GM21515 (cell line): ENCODE measurements around the gene RERE.

Experiments
- ATAC-seq: cut with Tn5 transposase; IDR thresholded peaks from one replicate; pipeline ENCODE4 v1.9.1; 2021; ENCODE audit not compliant: unreplicated experiment

Gene RERE

DNA sequence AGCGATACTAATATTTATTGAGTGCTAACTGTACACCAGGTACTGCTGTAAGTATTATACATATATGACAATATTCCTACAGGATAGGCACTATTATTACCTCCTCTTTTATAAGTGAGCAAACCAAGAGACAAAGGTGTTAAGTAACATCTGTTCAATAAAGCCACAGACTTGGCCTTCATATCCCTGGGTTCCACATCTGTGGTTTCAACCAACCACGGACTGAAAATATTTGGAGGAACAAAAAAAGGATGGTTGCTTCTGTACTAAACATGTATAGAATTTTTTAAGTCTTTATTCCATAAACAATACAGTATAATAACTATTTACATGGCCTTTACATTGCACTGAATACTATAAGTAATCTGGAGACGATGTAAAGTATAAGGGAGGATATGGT is 95.1 kb downstream of the RERE start:
- no peak for ATAC-seq

DNA sequence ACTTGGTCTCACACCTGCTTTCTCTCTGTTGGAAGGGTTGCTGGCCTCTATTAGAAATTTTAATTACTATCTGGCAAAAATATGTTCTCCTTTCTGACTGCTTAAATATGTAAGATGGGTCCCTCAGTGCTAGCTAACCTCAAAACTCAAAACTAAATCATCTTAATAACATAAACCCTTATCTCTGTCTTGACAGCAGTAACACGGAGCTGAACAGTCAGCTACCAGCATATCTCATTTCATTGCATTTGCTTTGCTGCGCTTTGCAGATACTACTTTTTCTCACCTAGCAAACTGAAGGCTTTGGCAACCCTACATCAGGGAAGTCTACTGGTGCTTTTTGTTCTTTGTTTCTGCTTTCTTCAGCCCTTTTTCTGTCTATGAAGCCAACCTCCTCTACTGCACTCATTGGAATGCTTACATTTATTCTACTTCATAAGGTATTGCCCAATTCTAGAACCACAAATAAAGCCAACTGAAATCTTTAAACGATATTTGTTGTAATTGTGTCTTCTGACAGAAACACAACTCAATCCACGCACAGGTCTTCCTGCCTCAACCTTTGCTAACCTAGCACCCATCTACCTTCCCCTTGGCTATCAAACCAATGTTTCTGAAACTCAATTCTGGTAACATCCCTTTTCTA is 95.6 kb downstream of the RERE start:
- no peak for ATAC-seq

DNA sequence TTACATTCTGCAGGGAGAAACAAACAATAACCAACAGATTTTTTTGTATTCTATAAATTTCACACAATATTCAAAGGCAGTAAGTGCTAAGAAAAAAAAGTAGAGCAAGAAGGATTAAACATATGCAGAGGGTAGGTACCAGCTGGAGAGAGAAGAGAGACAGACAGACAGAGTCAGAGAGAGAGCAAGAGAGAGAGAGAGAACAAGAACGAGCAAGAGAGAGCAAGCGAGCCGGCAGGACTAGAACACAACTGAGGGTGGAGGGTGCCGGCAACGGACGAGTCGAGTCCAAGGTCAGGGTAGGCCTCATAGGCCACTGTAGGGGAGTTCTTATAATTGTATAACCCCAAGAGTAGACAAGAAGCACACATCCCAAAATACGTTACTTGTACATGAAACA is 97.1 kb downstream of the RERE start:
- no peak for ATAC-seq

DNA sequence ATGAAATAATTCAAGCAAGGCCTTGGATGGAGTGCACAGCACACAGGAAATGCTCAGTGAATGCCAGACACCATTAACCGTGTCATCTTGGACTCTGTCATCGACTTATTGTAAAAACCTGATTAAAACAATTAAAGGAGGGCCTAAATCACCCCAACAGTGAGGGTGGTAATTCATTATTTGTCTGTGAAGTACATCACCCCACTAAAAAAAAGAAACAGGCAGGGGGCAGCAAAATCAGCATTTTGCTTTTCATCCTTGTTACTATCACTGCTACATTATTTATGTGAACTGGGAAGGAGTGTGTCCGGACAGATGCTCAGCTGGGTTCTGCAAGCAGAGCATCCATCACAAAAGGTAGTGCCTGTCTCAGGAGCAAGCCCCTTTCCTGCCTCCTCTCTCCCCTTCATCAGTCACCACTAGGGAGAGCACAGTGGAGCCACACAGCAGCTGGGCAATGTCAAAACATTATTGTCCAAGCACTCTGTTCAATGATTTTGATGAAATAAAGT is 98.5 kb downstream of the RERE start:
- no peak for ATAC-seq

DNA sequence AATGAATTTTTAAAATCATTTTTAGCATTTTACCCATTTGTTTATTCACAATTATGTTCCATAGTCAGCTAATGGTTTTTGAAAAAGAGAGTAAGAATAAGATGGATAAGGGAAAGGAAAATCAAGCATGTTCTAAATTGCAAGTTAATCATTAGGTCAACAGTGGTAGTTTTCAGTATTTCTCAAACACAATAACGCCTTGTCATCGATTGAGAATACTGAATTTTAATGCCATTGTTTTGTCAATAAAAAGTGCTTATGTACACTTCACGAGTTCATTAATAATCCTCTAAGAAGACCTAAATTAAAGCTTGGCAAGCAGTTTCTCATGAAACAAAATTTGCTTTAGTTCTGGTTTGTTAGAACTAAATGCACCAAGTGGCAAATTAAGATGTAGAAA is 100.3 kb downstream of the RERE start:
- no peak for ATAC-seq

DNA sequence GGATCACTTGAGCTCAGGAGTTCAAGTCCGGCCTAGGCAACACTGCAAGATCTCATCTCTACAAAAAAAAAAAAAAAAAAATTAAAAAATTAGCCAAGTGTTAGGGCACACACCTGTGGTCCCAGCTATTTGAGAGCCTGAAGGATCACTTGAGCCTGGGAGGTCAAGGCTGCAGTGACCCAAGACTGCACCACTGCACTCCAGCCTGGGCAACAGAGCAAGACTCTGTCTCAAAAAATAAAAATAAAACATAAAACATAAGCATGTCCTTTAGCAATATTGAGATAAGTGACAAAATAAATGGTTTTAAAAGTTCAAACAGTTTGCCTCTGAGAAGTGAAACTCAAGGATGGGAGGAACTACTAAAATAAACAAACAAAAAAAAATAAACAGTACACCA is 101.2 kb downstream of the RERE start:
- no peak for ATAC-seq

DNA sequence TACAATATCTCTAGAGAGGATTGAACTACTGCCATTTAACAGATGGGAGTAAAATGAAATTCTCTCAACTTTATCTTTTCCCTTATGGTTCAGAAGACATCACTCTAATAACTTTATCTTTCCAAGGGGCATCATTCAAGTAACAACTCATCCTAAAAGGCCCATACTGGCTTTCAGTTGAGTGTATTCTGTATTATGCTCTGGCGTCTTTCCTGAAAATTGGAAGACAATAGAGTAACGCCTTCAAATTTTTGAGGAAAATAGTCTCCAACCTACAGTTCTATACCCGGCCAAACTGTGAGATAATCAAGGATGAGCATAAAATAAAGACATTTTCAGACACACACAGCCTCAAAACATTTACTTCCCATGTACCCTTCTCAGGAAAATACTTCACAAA is 103.3 kb downstream of the RERE start:
- ATAC-seq = no peak

DNA sequence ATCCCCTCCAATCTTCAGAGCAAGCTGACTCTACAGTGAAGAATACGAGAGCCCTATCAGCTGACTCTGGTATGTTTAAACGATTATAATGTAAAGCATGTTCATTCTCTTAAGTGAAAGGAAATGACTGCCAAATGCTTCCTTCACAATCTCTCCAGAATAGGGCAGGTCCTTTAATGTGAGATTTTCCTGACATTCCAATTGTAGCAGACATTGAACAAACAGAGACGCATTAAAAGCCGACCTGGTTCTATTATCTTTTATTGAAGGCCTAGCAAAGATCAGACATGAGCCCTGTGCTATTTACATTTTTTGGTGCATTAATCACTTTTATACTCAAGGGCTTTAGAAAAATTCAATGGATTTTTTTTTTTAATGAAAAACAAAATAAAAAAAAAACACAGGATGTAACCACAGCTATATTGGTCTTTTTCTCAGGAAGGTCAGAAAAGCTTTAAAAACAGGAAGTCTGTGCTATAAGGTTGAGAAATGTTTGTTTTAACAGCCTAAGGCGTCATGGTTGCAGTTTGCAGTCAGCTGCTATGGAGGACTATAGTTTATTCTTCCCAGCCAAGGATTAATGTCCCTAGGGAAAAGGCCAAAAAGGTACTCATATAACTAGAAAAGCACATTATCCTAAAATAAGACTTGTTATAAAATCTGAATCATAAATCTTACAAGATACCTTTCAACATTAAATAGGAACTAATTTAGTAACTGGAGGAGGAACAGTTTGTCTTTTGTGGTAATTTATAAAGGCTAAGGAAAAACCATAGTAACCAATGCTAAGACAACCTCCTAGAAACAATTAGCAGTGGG is 104.8 kb downstream of the RERE start:
- ATAC-seq = no peak

DNA sequence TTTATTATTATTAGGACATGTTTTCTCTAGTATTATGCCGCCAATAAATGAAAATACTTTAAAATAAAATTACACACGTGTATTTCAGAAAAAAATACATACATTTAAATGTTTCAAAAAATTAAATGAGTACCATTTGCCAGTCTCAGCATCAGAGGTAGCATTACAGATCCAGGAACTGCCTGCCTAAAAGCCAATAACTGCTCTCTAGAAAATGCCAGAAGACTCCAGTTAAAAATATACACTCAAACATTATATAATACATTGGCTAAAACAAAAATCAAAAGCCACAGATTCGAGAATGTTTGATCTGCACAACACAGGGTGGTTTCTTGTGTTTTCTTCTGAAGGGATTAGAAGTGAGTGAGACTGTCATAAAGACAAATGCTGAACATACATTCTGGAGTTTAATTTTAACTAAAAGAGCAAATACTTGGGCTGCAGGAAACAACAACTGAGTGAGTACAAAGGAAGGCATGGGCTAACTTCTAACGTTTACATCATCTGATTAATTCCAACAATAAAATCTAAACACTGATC is 105.5 kb downstream of the RERE start:
- ATAC-seq = no peak

DNA sequence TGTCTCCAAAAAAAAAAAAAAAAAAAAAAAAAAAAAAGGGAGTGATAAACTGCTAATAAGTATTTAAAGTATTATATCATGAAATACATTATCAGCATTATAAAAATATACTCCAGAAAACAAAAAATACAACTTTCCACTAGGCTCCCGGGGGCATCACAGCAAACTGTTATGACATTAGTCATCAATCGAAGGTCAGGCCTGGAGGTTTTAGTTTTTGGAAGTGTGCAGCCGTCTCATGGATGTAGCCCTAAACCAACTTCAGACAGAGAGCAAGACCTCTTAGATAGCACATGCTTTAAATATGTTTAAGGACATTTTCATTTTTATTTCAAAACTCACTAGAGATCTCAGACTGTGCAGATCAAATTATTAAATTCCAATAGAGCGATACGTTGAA is 106.3 kb downstream of the RERE start:
- no peak for ATAC-seq

DNA sequence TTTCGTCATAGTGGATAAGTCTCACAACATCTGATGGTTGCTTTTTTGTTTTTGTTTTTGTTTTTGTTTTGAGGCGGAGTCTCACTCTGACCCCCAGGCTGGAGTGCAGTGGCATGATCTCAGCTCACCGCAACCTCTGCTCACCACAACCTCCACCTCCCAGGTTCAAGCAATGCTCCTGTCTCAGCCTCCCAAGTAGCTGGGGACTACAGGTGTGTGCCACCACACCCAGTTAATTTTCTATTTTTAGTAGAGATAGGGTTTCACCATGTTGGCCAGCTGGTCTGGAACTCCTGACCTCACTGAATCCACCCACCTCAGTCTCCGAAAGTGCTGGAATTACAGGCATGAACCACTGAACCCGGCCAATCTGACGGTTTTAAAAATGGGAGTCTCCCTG is 109.2 kb downstream of the RERE start:
- no peak for ATAC-seq

DNA sequence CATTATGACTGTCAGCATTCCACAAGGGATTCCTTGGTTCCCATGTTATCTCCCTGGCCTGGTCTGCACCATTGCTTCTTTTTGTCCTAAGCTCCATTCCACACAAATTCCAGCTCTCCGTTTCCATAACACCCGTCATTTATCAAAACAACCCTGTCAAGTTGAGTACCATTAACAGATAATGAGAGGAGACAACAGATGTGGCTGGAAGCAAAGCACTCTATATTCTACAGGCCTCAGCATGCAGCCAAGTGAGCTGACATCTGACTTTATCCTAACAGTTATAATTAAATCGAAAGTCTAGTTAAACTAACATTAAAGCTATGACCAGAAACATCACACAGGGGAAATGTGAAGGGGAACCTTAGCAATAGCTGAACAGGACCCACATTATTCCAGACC is 110.4 kb downstream of the RERE start:
- no peak for ATAC-seq

DNA sequence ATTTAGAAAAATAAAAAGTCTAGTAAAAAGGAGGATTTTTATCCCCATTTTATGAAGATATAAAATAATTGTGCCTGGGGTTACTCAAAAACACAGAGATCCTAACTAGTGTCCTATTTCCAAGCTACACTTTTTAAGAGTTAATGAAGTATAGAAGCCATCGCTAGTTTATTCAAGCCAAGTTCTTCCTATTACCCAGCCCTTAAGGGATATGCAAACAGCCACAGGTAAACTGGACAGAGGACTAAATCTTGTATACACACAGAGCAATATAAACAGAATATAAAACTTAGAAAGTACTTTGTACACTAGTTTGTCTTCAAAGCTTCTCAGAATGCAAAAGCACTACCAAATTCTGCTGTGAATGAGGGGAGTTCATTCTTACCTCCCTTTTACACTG is 111.1 kb downstream of the RERE start:
- no peak for ATAC-seq

DNA sequence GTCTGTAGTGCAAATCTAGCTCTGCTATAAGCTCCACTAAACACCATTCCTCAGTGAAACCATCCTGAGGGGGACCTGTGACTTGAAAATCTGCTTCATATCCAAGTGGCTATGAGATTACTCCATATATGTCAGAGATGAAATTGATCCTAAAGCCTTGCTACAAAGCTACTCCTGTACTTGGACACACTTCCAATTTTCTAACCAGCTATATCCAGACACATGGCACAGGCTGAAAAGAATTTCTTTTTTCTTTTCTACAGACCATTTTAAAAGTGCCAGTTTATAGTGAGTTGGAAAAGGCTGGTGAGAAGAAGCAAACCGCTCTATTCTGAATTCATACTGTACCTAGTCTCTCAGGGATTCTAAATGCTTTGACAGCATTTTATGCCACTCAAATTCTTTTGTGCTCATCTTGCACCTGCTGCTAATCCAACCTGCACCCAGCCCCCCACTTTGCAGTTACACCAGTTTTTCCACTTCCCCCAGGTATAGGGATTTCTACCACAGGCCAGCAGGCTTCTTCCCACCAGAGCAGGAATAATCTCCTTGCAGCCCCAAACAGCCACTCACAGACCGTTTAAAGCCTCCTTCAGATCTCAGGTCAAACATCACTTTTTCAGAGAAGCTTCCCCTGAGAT is 112.5 kb downstream of the RERE start:
- no peak for ATAC-seq

DNA sequence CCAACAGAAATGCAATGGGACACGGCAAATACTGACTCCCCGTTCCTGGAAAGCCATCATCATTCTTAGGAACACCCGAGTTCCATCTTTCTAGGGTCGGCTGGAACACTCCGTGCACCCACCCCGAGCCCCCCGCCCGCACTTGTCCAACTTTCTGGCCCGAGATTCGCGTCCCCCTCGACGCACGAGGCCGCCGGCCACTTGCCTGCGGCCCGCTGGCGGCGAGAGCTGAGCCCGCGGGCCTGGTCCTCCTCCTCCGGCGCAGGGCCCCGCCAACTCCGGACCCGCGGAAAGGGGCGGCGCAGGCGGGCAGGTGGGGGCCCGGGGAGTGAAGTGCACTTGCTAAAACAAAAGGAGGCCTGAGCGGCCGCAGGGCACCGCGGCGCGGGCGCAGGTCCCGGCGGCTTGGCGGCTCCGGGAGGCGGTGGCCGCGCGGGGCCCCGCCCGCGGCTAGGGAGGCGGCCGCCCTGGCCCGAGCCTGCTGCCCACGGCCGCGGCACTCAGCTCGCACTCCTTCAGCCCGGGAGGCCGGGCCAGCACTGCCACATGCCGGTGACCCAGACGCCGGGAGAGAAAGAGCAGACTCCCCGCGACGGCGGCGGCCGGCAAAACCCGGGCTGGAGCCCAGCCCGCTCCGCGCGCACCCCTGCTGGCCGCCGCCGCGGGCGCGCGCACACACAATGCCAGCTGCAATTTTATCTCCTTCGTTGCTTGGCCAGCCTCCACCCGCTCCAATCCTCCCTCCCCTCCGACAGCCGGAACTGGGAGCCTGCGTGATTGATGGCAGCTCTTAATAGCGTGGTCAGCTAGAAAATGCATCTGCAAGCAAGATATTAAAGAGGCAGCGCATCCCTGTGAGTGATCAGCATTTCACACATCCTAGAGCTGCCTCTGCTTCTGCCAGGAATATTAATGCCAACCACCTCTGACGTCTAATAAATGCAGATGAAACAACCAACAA is 114.3 kb downstream of the RERE start:
- ATAC-seq = peak; percentile 55

DNA sequence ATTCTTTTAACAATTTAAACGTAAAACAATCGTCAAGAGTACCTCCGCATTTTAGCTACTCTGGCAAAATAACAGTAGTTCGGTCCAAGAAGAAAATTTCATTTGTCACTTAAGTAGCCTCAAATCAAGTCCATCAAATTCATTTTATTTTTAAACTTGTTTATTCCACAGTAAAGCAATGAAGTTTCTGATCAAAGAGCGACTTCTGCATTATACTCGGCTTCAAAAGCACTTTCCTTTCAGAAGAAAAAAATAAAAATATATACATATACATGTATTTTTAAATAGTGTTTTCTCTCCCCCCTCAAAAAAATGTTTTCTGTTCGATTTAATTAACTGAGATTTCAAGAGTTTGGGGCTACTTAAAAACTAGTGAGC is 115.0 kb downstream of the RERE start:
- no peak for ATAC-seq

DNA sequence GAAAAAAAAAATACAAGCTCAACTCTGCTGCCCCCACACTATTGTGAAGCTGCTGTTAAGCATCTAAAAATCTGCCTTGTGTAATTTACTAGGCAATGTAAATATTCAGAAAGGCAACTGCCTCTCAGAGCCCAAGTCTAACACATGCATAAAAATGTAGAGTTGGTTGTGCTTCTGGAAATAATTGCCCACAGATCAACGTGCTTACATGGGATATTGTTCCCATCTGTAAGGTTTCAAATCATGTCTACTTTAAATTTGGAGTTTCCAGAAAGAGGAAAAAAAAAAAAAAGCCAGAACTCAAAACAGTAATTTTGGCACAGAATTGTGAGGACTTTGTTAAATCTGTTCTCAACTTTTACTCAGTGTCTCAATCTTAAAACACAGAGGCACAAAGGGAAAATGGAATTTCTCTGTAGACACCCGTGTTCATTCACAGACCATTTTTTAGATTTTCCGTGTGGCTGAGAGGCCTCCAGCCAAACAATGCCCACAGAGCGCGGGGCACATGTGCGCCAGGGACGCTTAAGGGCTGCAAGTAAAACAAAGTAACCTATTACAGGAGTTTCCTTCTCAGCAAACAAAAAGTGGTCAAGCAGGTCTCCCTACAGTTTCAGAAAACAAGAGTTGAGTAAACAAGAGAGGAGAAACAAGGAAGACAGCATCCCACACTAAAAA is 115.5 kb downstream of the RERE start:
- ATAC-seq = no peak

DNA sequence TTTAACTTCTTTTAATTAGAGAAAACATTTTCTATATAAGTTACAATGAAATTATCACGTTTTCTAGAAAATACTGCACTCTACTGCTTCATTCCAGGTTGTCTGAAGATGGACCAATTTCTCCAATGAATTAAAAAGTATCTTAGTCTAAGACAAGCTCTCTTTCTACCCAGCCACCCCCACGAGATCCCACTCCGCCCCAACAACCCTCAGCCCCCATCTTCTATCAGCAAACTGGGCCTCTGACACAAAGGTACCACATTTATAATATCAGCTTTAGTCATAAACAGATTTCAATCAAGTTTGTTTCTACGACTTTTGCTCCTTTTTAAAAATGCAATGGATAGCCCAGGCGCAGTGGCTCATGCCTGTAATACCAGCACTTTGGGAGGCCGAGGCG is 117.8 kb downstream of the RERE start:
- no peak for ATAC-seq

DNA sequence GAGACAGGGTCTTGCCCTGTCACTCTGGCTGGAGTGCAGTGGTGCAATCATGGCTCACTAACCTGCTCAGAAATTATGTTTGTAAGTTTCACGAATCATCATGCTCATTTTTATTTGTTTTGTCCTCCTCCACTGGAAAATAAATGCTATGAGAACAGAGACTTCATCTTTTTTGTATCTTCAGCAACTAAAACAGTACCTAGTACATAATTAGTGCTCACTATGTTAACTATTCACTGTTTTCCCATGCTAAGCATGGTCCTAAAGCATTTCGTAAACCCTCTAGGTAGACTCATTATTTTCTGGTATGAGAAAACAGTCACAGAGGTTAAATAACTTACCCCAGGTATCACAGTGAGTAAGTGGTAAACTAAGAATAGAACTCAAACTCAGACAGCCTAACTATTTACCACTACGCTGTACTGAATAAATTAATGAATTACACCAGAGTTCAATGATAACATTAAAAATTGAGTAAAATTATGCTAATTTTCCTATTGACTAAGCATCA is 118.4 kb downstream of the RERE start:
- no peak for ATAC-seq
